Epithelial cell of proximal tubule (primary cell): ENCODE results near the gene CCDC85B. TPM values are rescaled to one million over a fixed set of nuclear protein-coding genes. Genes with fewer than 3 reads are reported as not detected.

Experiments
- DNase-seq: peaks from one replicate; pipeline ENCODE4 v3.0.0-alpha.2; 2011; ENCODE audit warnings: low read depth
- H3K4me3 ChIP-seq: 2 replicates; pipeline ENCODE4 v1.5.1; 2011; ENCODE audit warnings: low read depth, mild to moderate bottlenecking, low read length
- total RNA-seq: library from RNA; depleted of rRNA; stranded (reverse); fragments of >200 nt; gene quantifications from 2 replicates; pipeline ENCODE4 v1.2.3, GENCODE V29; 2015
- TF ChIP-seq, protein P1 (sequence below): conservative IDR thresholded peaks from 2 replicates; pipeline ENCODE4 v1.5.1; 2012; ENCODE audit warnings: low read depth, mild to moderate bottlenecking, low read length

The CCDC85B gene
- total RNA-seq, 1 donor from 2014 or later = 94.2 TPM

DNA sequence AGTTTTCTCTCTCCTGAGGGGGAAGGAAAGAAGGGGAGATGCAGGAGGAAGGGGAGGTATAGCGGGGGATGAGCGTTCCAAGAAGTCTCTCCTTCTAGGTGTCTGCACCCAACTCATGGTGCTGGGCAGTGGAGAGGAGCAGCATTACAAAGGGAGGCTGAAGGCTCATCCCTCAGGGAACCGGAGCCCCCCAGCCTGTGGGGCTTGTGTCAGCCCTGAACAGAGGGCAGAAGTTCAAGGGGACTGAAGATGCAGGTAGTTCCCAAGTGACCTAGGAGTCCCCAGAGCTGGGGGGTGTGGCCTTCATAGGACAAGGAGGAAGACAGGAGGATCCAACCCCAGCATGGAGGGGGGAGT is 26.6 kb downstream of the CCDC85B start:
- H3K4me3 ChIP-seq = no peak overlapping the region
- TF ChIP-seq, protein P1, sequence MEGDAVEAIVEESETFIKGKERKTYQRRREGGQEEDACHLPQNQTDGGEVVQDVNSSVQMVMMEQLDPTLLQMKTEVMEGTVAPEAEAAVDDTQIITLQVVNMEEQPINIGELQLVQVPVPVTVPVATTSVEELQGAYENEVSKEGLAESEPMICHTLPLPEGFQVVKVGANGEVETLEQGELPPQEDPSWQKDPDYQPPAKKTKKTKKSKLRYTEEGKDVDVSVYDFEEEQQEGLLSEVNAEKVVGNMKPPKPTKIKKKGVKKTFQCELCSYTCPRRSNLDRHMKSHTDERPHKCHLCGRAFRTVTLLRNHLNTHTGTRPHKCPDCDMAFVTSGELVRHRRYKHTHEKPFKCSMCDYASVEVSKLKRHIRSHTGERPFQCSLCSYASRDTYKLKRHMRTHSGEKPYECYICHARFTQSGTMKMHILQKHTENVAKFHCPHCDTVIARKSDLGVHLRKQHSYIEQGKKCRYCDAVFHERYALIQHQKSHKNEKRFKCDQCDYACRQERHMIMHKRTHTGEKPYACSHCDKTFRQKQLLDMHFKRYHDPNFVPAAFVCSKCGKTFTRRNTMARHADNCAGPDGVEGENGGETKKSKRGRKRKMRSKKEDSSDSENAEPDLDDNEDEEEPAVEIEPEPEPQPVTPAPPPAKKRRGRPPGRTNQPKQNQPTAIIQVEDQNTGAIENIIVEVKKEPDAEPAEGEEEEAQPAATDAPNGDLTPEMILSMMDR = no peak
- no peak for DNase-seq

DNA sequence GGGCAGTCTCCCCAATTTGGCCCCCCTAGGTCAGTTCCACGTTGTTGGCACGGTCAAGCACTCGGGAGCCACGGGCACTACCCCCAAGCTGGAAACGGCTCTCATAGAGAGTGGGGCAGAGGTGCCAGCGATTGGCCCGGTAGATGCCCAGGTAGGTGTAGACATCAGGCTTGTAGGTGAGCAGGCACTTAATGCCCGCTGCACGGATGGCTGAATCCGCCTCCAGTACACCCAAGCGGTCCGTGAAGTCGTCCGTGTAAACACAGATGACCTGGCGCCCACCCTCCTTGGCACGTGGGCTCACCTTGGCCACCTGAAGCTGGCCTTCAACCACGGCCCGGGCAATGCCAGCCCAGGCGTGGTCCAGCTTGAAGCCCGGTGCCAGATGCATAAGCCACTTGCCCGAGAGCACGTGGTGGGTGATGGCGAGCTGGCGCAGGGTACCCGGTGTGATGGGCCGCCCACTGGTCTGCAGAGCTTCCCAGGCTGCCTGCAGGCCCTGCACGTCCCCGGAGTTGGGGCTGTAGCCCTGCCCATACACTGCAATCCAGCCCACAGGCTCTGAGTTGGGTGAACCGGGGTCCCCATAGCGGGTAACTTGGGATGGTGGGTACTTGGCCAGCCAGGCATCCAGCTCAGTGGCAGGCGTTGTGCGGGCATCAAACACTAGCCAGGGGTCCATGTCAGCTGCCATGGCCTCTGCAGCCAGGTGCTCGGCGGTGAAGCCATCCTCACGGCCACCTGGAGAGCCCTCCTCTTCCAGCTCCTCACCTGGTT is 27.1 kb downstream of the CCDC85B start:
- TF ChIP-seq, protein P1 = no peak
- no peak for DNase-seq
- peak overlapping the region; percentile 97 for H3K4me3 ChIP-seq

DNA sequence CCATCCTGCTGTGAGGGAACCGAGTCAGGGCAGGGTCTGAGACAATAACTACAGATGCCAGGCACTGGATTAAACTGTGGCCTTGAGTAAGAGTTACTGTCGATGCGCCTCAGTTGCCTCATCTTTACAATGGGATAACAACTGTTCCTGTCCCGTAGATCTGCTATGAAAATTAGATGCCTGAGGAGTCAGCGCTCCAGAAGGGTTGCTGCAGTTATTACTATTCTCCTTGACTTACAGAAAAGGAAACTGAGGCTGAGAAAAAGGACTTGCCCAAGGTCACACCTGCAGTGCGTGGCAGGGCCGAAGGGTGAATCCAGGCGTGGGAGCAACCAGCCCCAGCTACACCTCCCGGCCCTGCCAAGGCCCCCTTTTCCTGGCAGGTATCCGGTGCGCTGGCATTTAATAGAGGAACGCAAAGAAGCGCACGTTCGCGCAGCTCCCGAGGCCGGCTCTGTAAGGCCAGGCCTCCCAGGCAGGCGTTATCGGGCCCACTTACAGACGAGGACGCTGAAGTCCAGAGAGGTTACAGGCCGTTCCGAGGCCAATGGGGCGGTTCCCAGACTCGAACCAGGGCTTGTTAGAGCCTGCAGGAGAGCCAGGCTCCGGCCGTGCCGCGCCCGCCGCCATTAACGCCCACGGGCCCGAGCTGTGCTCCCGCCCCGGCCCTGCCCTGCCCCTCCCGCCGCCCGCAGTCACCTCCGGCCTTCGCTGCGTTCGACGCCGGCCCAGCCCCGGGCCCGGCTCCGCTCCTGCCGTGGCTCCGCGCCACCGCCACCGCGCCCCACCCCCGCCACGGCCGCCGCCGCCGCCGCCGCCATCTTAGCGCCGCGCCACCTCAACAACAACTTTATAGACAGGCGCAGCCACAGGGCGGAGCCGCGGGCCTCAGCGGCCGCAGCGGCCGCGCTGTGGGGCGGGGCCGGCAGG is 28.0 kb downstream of the CCDC85B start, which contains the start of gene C11orf68:
C11orf68 (minus strand) TSS at position 852 of the 930 bp plus-strand sequence; CDS start at position 821, 31 bp downstream.
- TF ChIP-seq, protein P1 = no peak
- DNase-seq = no peak
- peak within 1 kb of the TSS; percentile 97 for H3K4me3 ChIP-seq

DNA sequence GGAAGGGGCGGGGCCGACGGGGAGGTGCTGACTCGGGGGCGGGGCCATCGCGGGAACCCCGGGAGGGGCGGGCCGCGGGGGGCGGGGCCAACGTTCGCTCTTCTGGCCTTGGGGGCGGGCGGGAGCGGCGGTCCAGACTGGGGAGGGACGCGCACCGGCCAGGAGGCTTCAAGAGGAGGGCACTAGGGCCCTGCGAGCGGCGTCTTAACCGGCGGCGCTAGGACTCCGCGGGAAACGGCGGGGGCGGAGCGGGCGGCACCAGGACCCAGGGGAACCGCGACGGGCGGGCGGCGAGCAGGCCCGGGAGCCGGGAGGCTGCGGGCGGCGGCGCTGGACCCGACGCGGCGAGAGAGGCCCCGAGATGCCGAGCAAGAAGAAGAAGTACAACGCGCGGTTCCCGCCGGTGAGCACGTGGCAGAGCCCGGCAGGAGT is 28.7 kb downstream of the CCDC85B start, which contains the start of gene DRAP1:
DRAP1 (plus strand) TSS at position 286 of the 432 bp plus-strand sequence; CDS start at position 362, 76 bp downstream.
- peak within 1 kb of the TSS; percentile 97 for H3K4me3 ChIP-seq
- peak; percentile 50 for DNase-seq
- TF ChIP-seq, protein P1 = no peak

DNA sequence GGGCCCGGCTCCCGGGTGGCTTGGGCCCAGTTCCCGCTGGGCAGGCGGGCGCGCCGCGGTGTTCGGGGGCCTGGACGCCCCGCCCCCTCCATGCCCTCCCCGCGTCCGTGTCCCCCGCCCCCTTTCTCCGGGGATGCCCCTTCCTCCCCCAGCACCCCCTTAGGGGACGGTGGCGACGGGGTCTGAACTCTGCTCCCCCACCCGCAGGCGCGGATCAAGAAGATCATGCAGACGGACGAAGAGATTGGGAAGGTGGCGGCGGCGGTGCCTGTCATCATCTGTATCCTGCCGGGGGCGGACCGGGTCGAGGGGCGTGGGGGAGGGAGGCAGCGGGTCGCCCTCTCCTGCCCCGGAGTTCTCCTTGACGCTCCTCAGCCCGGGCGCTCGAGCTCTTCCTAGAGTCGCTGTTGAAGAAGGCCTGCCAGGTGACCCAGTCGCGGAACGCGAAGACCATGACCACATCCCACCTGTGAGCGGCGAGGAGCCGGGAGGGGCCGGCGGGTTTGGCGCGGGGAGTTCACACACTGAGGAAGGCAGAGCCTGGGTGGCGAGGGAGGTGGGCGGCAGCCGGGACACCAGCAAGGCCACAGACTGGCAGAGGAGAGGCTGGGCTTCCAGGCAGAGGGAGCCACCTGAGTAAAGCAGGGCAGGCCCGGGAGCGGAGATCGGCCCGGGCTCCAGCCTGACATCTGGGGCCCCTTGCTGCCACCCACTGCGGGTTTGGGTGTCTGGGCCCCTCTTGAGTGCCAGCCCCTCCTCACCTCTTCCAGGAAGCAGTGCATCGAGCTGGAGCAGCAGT is 29.3 kb downstream of the CCDC85B start:
- H3K4me3 ChIP-seq = peak overlapping the region; percentile 84
- TF ChIP-seq, protein P1 = no peak
- no peak for DNase-seq

DNA sequence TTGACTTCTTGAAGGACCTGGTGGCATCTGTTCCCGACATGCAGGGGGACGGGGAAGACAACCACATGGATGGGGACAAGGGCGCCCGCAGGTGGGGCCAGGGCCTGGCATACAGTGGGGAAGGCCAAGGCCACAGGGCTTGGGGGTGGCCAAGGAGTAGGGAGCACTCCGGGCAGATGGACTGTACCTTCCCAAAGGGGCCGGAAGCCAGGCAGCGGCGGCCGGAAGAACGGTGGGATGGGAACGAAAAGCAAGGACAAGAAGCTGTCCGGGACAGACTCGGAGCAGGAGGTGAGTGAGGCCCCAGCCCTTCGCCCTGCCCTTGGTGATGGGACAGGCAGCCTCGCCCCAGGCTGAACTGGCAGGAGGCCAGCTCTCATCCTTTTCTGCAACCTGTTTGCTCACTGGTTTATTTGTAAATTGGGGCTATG is 29.9 kb downstream of the CCDC85B start:
- peak overlapping the region; percentile 84 for H3K4me3 ChIP-seq
- no peak for DNase-seq
- TF ChIP-seq, protein P1 = no peak
